Body of pancreas (tissue), 4 donors: ENCODE data around the gene S100A2. TPM values are rescaled to one million over a fixed set of nuclear protein-coding genes. Genes with fewer than 3 reads are reported as not detected.

Experiments used
- ATAC-seq: fragments of 150-250 bp; one replicate; pipeline ENCODE4 v1.9.1; 2016
- DNase-seq, 4 donors: peaks; one replicate each; pipeline ENCODE4 v3.0.0-alpha.2; 2019
- H3K27ac ChIP-seq, 4 donors: fragments of 200-600 bp; sonication (generic); 1 replicate in 3 of 4; 2 replicates in 1 of 4; pipeline versions ENCODE4 v1.5.1 to v1.6.1; 2016 to 2019; ENCODE audit warnings: mild to moderate bottlenecking in 1 of 4, mixed read lengths in 1 of 4, moderate library complexity in 1 of 4
- H3K27me3 ChIP-seq, 2 donors: fragments of 200-600 bp; sonication (generic); one replicate each; pipeline ENCODE4 v1.6.0; 2016; ENCODE audit warnings: mild to moderate bottlenecking in 1 of 2
- H3K36me3 ChIP-seq, 2 donors: fragments of 200-600 bp; sonication (generic); replicated peaks in 1 of 2; 2 replicates each; pipeline ENCODE4 v1.5.1; 2016; ENCODE audit warnings: low read depth in 2 of 2; ENCODE audit not compliant: insufficient read depth in 1 of 2
- H3K4me1 ChIP-seq: fragments of 200-600 bp; sonication (generic); one replicate; pipeline ENCODE4 v1.6.0; 2016
- H3K4me3 ChIP-seq, 2 donors: fragments of 200-600 bp; sonication (generic); 1 replicate in 1 of 2; 2 replicates in 1 of 2; pipeline ENCODE4 v1.5.1; 2016 to 2019
- H3K9me3 ChIP-seq, 3 donors: fragments of 200-600 bp; sonication (generic); 1 replicate in 2 of 3; 2 replicates in 1 of 3; pipeline ENCODE4 v1.5.1; 2016
- POLR2A ChIP-seq, 3 donors: fragments of 450-650 bp; IDR thresholded peaks; one replicate each; pipeline ENCODE4 v1.6.1; 2016; ENCODE audit warnings: antibody characterized with exemption in 3 of 3, mild to moderate bottlenecking in 2 of 3
- WGBS, 2 donors: methylation state at CpG; one replicate each; pipeline ENCODE4 v1.1.5; 2017; 5-methylcytosine and 5-hydroxymethylcytosine counted together
- intact Hi-C: fragments of 100-400 bp; cut with DNase I; formaldehyde crosslinking; loops from one replicate; pipeline ENCODE4 v1.15.1; 2023
- total RNA-seq, 2 donors: library from RNA; depleted of rRNA; stranded (reverse); fragments of >200 nt; gene quantifications; one replicate each; pipeline ENCODE4 v1.1.0, GENCODE V29; 2016
- TF ChIP-seq, protein P1 (sequence below), 7 experiments: fragments of 450-650 bp in 4 of 7; fragments of 200-600 bp in 3 of 7; sonication (generic) in 3 of 7; IDR thresholded peaks; one replicate each; pipeline ENCODE4 v1.5.1; 2016 to 2019; ENCODE audit warnings: antibody characterized with exemption in 7 of 7

Gene S100A2
- total RNA-seq, 2 donors from 2014 or later, result not detected

GRCh38 chr1:153548722-153549688 lies 16.6 kb downstream of the S100A2 start, which contains the start of gene S100A3:
Gene S100A3, minus strand, starts transcription at chr1:153549258. Its CDS starts 773 bp downstream, at chr1:153548485.
- Histone ChIP-seq H3K36me3 (no peaks in the 10 kb centered on the region), H3K27me3 (no peaks in the 10 kb centered on the region), H3K9me3 (no peaks in the 10 kb centered on the region), H3K4me3 (no peak within 1 kb of the TSS), H3K4me1 (peaks cover 47% of the 10 kb centered on the region), H3K27ac (peak within 1 kb of the TSS in 1 of 4 donors; percentile 38)
- intact Hi-C loops, result no loop called here
- DNase-seq (peak in 3 of 4 donors; percentile 38 to 70 (median 61)), ATAC-seq (peak; percentile 51)
- TF ChIP-seq, protein P1, sequence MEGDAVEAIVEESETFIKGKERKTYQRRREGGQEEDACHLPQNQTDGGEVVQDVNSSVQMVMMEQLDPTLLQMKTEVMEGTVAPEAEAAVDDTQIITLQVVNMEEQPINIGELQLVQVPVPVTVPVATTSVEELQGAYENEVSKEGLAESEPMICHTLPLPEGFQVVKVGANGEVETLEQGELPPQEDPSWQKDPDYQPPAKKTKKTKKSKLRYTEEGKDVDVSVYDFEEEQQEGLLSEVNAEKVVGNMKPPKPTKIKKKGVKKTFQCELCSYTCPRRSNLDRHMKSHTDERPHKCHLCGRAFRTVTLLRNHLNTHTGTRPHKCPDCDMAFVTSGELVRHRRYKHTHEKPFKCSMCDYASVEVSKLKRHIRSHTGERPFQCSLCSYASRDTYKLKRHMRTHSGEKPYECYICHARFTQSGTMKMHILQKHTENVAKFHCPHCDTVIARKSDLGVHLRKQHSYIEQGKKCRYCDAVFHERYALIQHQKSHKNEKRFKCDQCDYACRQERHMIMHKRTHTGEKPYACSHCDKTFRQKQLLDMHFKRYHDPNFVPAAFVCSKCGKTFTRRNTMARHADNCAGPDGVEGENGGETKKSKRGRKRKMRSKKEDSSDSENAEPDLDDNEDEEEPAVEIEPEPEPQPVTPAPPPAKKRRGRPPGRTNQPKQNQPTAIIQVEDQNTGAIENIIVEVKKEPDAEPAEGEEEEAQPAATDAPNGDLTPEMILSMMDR (IDR thresholded peaks at IDR 0.05), result peak in 1 of 7 experiments; percentile 35
- TF ChIP-seq POLR2A (IDR thresholded peaks at IDR 0.05), result no peak
- WGBS, 2 donors, result 55 to 63% methylated on average over 12 to 14 of the region's 14 CpGs

GRCh38 chr1:153547560-153548551 lies 17.8 kb downstream of the S100A2 start:
- no peaks in the 10 kb centered on the region for H3K9me3 ChIP-seq
- no peak overlapping the region for H3K4me3 ChIP-seq
- WGBS, 2 donors, result 82 to 93% methylated on average over 14 to 19 of the region's 19 CpGs
- TF ChIP-seq, protein P1 (IDR thresholded peaks at IDR 0.05), result no peak
- TF ChIP-seq POLR2A (IDR thresholded peaks at IDR 0.05), result no peak
- H3K4me1 ChIP-seq, result peaks cover 43% of the 10 kb centered on the region
- H3K27me3 ChIP-seq, result no peaks in the 10 kb centered on the region
- intact Hi-C loops, result no loop called here
- DNase-seq, result no peak
- H3K36me3 ChIP-seq, result no peaks in the 10 kb centered on the region
- no peak overlapping the region for H3K27ac ChIP-seq
- no peak for ATAC-seq

DNA sequence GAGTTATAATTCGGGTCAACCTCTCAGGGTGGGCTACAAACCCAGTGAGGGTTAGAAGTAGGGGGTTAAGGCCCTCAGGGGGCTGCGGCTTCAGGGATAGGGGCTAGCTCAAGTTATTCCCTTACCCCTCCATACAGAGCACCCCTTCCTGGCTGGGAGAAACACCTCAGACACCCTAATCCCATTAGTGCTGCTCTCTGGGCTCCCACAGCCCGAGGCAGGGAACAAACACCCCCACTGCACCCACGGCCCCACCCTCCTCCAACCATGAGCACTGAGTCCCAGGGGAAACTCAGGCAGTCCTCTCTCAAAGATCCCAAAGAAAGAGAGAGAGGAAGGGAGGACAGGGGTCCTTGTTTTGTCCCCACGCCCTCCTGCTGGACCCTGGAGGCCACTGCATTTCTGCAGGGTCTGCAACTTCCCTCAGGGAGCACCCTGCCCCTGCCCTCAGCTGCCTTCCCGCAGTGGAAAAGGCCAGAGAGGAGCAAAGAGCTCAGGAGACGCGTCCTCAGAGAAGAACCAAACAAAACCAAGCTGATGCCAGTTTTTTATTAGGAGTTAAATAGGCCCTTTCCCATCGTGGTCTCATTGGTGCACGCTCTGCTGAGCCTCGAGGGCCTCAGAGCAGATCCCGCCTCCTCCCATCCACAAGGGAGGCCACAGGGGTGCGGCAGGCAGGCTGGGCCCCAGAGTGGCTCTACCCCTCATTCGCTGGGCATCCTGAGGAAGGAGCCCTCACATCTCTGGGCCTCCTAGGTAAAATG lies 18.7 kb downstream of the S100A2 start:
- peaks cover 43% of the 10 kb centered on the region for H3K4me1 ChIP-seq
- WGBS, 2 donors, result 71 to 81% methylated on average over 9 to 14 of the region's 14 CpGs
- no peaks in the 10 kb centered on the region for H3K36me3 ChIP-seq
- no peak overlapping the region for H3K4me3 ChIP-seq
- TF ChIP-seq, protein P1 (IDR thresholded peaks at IDR 0.05), result no peak
- no peak for TF ChIP-seq POLR2A (IDR thresholded peaks at IDR 0.05)
- H3K27ac ChIP-seq, result no peak overlapping the region
- H3K9me3 ChIP-seq, result no peaks in the 10 kb centered on the region
- no peak for DNase-seq
- ATAC-seq, result no peak
- H3K27me3 ChIP-seq, result no peaks in the 10 kb centered on the region
- intact Hi-C loops, result no loop called here

GRCh38 chr1:153546371-153546770 lies 19.3 kb downstream of the S100A2 start:
- Histone ChIP-seq H3K9me3 (no peaks in the 10 kb centered on the region), H3K4me3 (no peak overlapping the region), H3K36me3 (no peaks in the 10 kb centered on the region), H3K27me3 (no peaks in the 10 kb centered on the region), H3K4me1 (peaks cover 43% of the 10 kb centered on the region), H3K27ac (no peak overlapping the region)
- ATAC-seq, result no peak
- intact Hi-C loops, result no loop called here
- 84 to 92% methylated on average over 8 of the region's 8 CpGs for WGBS, 2 donors
- no peak for TF ChIP-seq POLR2A (IDR thresholded peaks at IDR 0.05)
- TF ChIP-seq, protein P1 (IDR thresholded peaks at IDR 0.05), result no peak
- no peak for DNase-seq
